ENCODE data around the gene COL27A1. TPM values are rescaled to one million over a fixed set of nuclear protein-coding genes. Genes with fewer than 3 reads are reported as not detected.

The COL27A1 gene
- total and polyA plus RNA-seq, 7 donors, result 1.4 to 13.3 (median 4.3) TPM

DNA sequence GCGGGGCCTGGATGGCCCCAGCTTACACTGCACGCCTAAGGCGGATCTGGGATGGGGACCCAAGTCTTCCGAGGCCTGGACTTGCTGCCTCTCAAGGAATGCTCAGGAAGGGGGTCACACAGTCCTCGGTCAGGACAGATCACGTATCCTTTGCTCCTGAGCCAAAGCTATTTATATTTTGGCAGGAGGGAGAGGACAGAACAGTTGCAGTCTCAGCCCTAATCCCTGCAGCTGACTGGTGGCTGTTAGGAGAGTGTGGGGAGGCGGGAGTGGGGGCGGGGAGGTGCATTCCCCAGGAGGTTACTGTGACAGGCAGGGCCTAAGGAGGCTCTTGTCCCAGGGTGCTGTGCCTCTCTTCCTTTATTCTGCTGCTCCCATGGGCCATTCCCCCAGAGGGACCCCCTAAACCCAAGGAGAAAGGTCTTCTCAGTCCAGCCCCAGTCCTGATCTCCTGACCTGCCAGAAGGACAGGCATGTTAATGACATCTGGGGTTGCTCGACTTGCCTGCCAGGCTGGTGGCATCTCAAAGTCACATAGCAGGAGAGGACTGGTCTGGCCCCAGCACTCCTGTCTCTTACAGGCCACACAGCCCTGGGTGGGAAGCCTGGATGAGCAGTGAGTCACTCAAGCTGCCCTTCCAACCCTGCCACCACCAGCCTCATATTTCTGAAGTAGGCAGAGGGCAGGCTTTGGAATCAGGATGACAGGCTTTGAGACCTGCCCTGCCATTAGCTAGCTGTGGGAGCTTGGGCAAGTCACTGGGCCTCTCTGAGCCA, 51.9 kb downstream of the COL27A1 start:
- TF ChIP-seq POLR2AphosphoS5 (IDR thresholded peaks at IDR 0.05) (no peak), CTCF (IDR thresholded peaks at IDR 0.05) (no peak), POLR2A (IDR thresholded peaks at IDR 0.05) (no peak), EP300 (IDR thresholded peaks at IDR 0.05) (no peak)
- no peaks in the 10 kb centered on the region for H3K27me3 ChIP-seq
- DNase-seq, result peak; percentile 79
- intact Hi-C loops (cut with DNase I), result loop anchor here (5.0 kb wide), 1 partner anchor 50 kb away; the partner anchor contains the start of gene COL27A1
- H3K9me3 ChIP-seq, result no peaks in the 10 kb centered on the region
- peaks cover 0 to 31% (median 21%) of the 10 kb centered on the region in 4 donors for H3K4me1 ChIP-seq
- H3K27ac ChIP-seq, result peak overlapping the region in 1 of 4 donors; percentile 18
- 73 to 84% methylated on average over 9 of the region's 9 CpGs for WGBS, 2 donors
- H3K36me3 ChIP-seq, result no peaks in the 10 kb centered on the region
- H3K4me3 ChIP-seq, result no peak overlapping the region

DNA sequence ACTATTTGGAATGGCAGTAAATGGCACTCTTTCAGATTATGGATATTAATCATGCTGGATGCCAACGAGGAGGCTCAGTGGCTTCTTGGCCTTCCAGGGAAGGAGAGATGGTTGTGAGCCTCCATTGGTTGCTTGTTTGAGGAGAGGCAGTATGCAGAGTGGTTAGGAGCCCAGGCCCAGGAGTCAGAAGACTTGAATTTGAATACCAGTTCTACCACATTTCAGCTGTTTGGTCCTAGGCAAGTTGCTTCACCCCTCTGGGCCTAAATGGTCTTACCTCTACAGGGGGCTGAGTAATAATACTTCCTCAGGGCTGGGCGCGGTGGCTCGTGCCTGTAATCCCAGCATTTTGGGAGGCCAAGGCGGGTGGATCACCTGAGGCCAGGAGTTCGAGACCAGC, 52.5 kb downstream of the COL27A1 start:
- H3K27ac ChIP-seq, result no peak overlapping the region
- H3K9me3 ChIP-seq, result no peaks in the 10 kb centered on the region
- WGBS, 2 donors, result 91% methylated on average over 6 of the region's 6 CpGs
- no peak for TF ChIP-seq CTCF (IDR thresholded peaks at IDR 0.05)
- no peak for TF ChIP-seq POLR2A (IDR thresholded peaks at IDR 0.05)
- no peak for TF ChIP-seq EP300 (IDR thresholded peaks at IDR 0.05)
- no peak for TF ChIP-seq POLR2AphosphoS5 (IDR thresholded peaks at IDR 0.05)
- H3K4me3 ChIP-seq, result no peak overlapping the region
- peaks cover 0 to 31% (median 21%) of the 10 kb centered on the region in 4 donors for H3K4me1 ChIP-seq
- H3K27me3 ChIP-seq, result no peaks in the 10 kb centered on the region
- no peaks in the 10 kb centered on the region for H3K36me3 ChIP-seq
- no peak for DNase-seq
- intact Hi-C loops (cut with DNase I), result loop anchor here (5.0 kb wide), 1 partner anchor 51 kb away; the partner anchor contains the start of gene COL27A1

GRCh38 chr9:114209151-114209550, 53.8 kb downstream of the COL27A1 start:
- Histone ChIP-seq H3K9me3 (no peaks in the 10 kb centered on the region), H3K4me3 (no peak overlapping the region), H3K27ac (no peak overlapping the region), H3K4me1 (peaks cover 0 to 22% (median 17%) of the 10 kb centered on the region in 4 donors), H3K27me3 (no peaks in the 10 kb centered on the region), H3K36me3 (no peaks in the 10 kb centered on the region)
- 94% methylated on average over 18 of the region's 18 CpGs for WGBS, 2 donors
- intact Hi-C loops (cut with DNase I), result loop anchor here (5.0 kb wide), 1 partner anchor 52 kb away; the partner anchor contains the start of gene COL27A1
- TF ChIP-seq CTCF (IDR thresholded peaks at IDR 0.05), result no peak
- no peak for TF ChIP-seq POLR2A (IDR thresholded peaks at IDR 0.05)
- no peak for TF ChIP-seq EP300 (IDR thresholded peaks at IDR 0.05)
- no peak for TF ChIP-seq POLR2AphosphoS5 (IDR thresholded peaks at IDR 0.05)
- no peak for DNase-seq

- H3K4me1 ChIP-seq, result peaks cover 0 to 23% (median 20%) of the 10 kb centered on the region in 4 donors
- H3K27ac ChIP-seq, result no peak overlapping the region
- no peak for DNase-seq
- H3K4me3 ChIP-seq, result no peak overlapping the region
- no peaks in the 10 kb centered on the region for H3K27me3 ChIP-seq
- H3K36me3 ChIP-seq, result no peaks in the 10 kb centered on the region
- intact Hi-C loops (cut with DNase I), result loop anchor here (5.0 kb wide), 1 partner anchor 37 kb away; no protein-coding TSS in a partner anchor
- no peak for TF ChIP-seq POLR2AphosphoS5 (IDR thresholded peaks at IDR 0.05)
- no peak for TF ChIP-seq POLR2A (IDR thresholded peaks at IDR 0.05)
- no peak for TF ChIP-seq CTCF (IDR thresholded peaks at IDR 0.05)
- TF ChIP-seq EP300 (IDR thresholded peaks at IDR 0.05), result no peak
- no peaks in the 10 kb centered on the region for H3K9me3 ChIP-seq
- WGBS, 2 donors, result 90 to 91% methylated on average over 4 of the region's 4 CpGs
These were observed 54.8 kb downstream of the COL27A1 start for GRCh38 chr9:114210136-114210535.
